H1 (cell line): ENCODE data around the gene RABEP2. TPM values are rescaled to one million over a fixed set of nuclear protein-coding genes. Genes with fewer than 3 reads are reported as not detected.

ENCODE experiments used
- CTCF ChIA-PET: fragments of 300-600 bp; sonication (Branson Sonifier 250); formaldehyde crosslinking; loops from one replicate; lab custom pipeline; 2021; ENCODE audit not compliant: partially characterized antibody; lab: Charles Lee
- POLR2A ChIA-PET: fragments of 300-600 bp; sonication (Branson Sonifier 250); formaldehyde crosslinking; loops from one replicate; lab custom pipeline; 2021; ENCODE audit warnings: inconsistent platforms; ENCODE audit not compliant: partially characterized antibody; lab: Charles Lee
- DNase-seq, 2 experiments: peaks; one replicate each; pipeline versions ENCODE4 v3.0.0 to v3.0.0-alpha.2; 2010 to 2022; ENCODE audit warnings: low spot score in 2 of 2, low read depth in 1 of 2, mixed read lengths in 1 of 2
- FAIRE-seq: peaks from 2 replicates; lab custom pipeline; 2011; peaks lifted over from hg19 to GRCh38; lab: Jason Lieb, UNC
- H2AFZ ChIP-seq: 2 replicates; pipeline ENCODE4 v1.8.1; 2012; ENCODE audit warnings: low read length, inconsistent platforms
- H2AK5ac ChIP-seq: 2 replicates; pipeline ENCODE4 v1.6.1; 2013; ENCODE audit warnings: low read depth, low read length
- H2BK120ac ChIP-seq: replicated peaks from 2 replicates; pipeline ENCODE3; 2013; ENCODE audit warnings: low read depth, low read length, inconsistent platforms
- H2BK12ac ChIP-seq: 2 replicates; pipeline ENCODE4 v1.6.1; 2013; ENCODE audit warnings: low read depth, low read length
- H2BK15ac ChIP-seq: 2 replicates; pipeline ENCODE4 v1.6.1; 2013; ENCODE audit warnings: low read length
- H2BK20ac ChIP-seq: 2 replicates; pipeline ENCODE4 v1.6.1; 2013; ENCODE audit warnings: low read length
- H2BK5ac ChIP-seq: 2 replicates; pipeline ENCODE4 v1.6.1; 2013; ENCODE audit warnings: low read depth, low read length
- H3K14ac ChIP-seq: 2 replicates; pipeline ENCODE4 v1.6.1; 2013; ENCODE audit warnings: inconsistent platforms; ENCODE audit not compliant: insufficient read length
- H3K18ac ChIP-seq: 2 replicates; pipeline ENCODE4 v1.6.1; 2013; ENCODE audit warnings: low read length; ENCODE audit errors: extremely low read depth
- H3K23ac ChIP-seq: 2 replicates; pipeline ENCODE4 v1.6.1; 2013; ENCODE audit warnings: inconsistent platforms; ENCODE audit not compliant: insufficient read length
- H3K23me2 ChIP-seq: 2 replicates; pipeline ENCODE4 v1.6.1; 2013; ENCODE audit warnings: low read depth, low read length
- H3K27ac ChIP-seq: 2 replicates; pipeline ENCODE4 v1.6.1; 2011; ENCODE audit warnings: low read depth, low read length, inconsistent platforms
- H3K27me3 ChIP-seq, 4 experiments: replicated peaks in 1 of 4; 1 replicate in 1 of 4; 2 replicates in 3 of 4; pipeline versions ENCODE4 v1.6.1 to v1.8.1; 2011 to 2013; ENCODE audit warnings: low read length in 3 of 4, mild to moderate bottlenecking in 3 of 4, inconsistent platforms in 2 of 4, mixed read lengths in 2 of 4, moderate library complexity in 1 of 4; ENCODE audit not compliant: control insufficient read depth in 3 of 4, insufficient read depth in 3 of 4; ENCODE audit errors: extremely low read depth in 1 of 4
- H3K36me3 ChIP-seq, 4 experiments: 2 replicates each; pipeline versions ENCODE4 v1.6.1 to v1.8.1; 2011 to 2013; ENCODE audit warnings: mild to moderate bottlenecking in 4 of 4, low read length in 3 of 4, moderate library complexity in 2 of 4, control low read depth in 1 of 4, inconsistent platforms in 1 of 4; ENCODE audit not compliant: insufficient read depth in 4 of 4, control insufficient read depth in 2 of 4
- H3K4ac ChIP-seq: replicated peaks from 2 replicates; pipeline ENCODE3; 2013; ENCODE audit warnings: low read length, low read depth, mixed read lengths, inconsistent platforms; ENCODE audit not compliant: insufficient read length
- H3K4me1 ChIP-seq, 4 experiments: replicated peaks in 1 of 4; 1 replicate in 1 of 4; 2 replicates in 3 of 4; pipeline versions ENCODE4 v1.6.1 to v1.8.1; 2011 to 2013; ENCODE audit warnings: low read length in 3 of 4, inconsistent platforms in 2 of 4, mixed read lengths in 1 of 4; ENCODE audit not compliant: insufficient read depth in 4 of 4, control insufficient read depth in 3 of 4
- H3K4me2 ChIP-seq, 2 experiments: 2 replicates each; pipeline versions ENCODE4 v1.6.1 to v1.8.1; 2011 to 2013; ENCODE audit warnings: low read depth in 2 of 2, low read length in 2 of 2, control low read depth in 1 of 2, inconsistent platforms in 1 of 2, mild to moderate bottlenecking in 1 of 2; ENCODE audit not compliant: insufficient read depth in 1 of 2
- H3K4me3 ChIP-seq, 4 experiments: fragments of 200-600, 300-600 bp in 1 of 4; sonication (generic), shearing (Covaris generic), sonication (Bioruptor Twin) in 1 of 4; 2 replicates each; pipeline versions ENCODE4 v1.5.1 to v1.8.1; 2011 to 2016; ENCODE audit warnings: low read length in 4 of 4, low read depth in 3 of 4, control low read depth in 2 of 4, inconsistent platforms in 2 of 4, mild to moderate bottlenecking in 2 of 4, mixed read lengths in 1 of 4, moderate library complexity in 1 of 4; ENCODE audit not compliant: insufficient read depth in 2 of 4; ENCODE audit errors: extremely low read depth in 1 of 4
- H3K56ac ChIP-seq: replicated peaks from 2 replicates; pipeline ENCODE3; 2013; ENCODE audit warnings: low read depth, mild to moderate bottlenecking, mixed read lengths, low read length, inconsistent platforms; ENCODE audit not compliant: insufficient read length
- H3K79me1 ChIP-seq: 2 replicates; pipeline ENCODE4 v1.6.1; 2013; ENCODE audit warnings: low read depth, low read length, control low read depth
- H3K79me2 ChIP-seq, 2 experiments: 2 replicates each; pipeline versions ENCODE4 v1.6.1 to v1.8.1; 2012 to 2013; ENCODE audit warnings: low read length in 2 of 2, mild to moderate bottlenecking in 2 of 2, inconsistent platforms in 1 of 2; ENCODE audit not compliant: insufficient read depth in 2 of 2, control insufficient read depth in 1 of 2
- H3K9ac ChIP-seq, 4 experiments: replicated peaks in 1 of 4; 1 replicate in 1 of 4; 2 replicates in 3 of 4; pipeline versions ENCODE4 v1.6.1 to v1.8.1; 2011 to 2013; ENCODE audit warnings: low read depth in 3 of 4, low read length in 3 of 4, control low read depth in 2 of 4, mild to moderate bottlenecking in 2 of 4, moderate library complexity in 2 of 4, inconsistent platforms in 1 of 4; ENCODE audit errors: extremely low read depth in 1 of 4
- H3K9me3 ChIP-seq, 2 experiments: 2 replicates each; pipeline versions ENCODE4 v1.6.1 to v1.8.1; 2012 to 2013; ENCODE audit warnings: mild to moderate bottlenecking in 2 of 2, moderate library complexity in 2 of 2, control low read depth in 1 of 2, inconsistent platforms in 1 of 2, low read depth in 1 of 2, low read length in 1 of 2, mixed read lengths in 1 of 2; ENCODE audit not compliant: insufficient read depth in 2 of 2
- H4K20me1 ChIP-seq, 2 experiments: replicated peaks in 1 of 2; 2 replicates each; pipeline versions ENCODE3 to v1.8.1; 2011 to 2013; ENCODE audit warnings: inconsistent platforms in 2 of 2, low read length in 2 of 2, mild to moderate bottlenecking in 1 of 2; ENCODE audit not compliant: insufficient read depth in 2 of 2, control insufficient read depth in 1 of 2
- H4K5ac ChIP-seq: 2 replicates; pipeline ENCODE4 v1.6.1; 2013; ENCODE audit warnings: low read length, low read depth, mixed read lengths, inconsistent platforms; ENCODE audit not compliant: insufficient read length
- H4K8ac ChIP-seq: 2 replicates; pipeline ENCODE4 v1.8.0; 2013; ENCODE audit warnings: mild to moderate bottlenecking, moderate library complexity, low read length, inconsistent platforms; ENCODE audit not compliant: insufficient read depth; ENCODE audit errors: extremely low read depth
- H4K91ac ChIP-seq: replicated peaks from 2 replicates; pipeline ENCODE3; 2013; ENCODE audit warnings: low read length, mixed read lengths, inconsistent platforms; ENCODE audit not compliant: insufficient read length
- ASH2L ChIP-seq: fragments of 200-600, 300-600 bp; sonication (generic); IDR thresholded peaks from one replicate; pipeline ENCODE4 v1.7.1; 2017; ENCODE audit warnings: low read length
- GABPA ChIP-seq: IDR thresholded peaks from 2 replicates; pipeline ENCODE4 v1.6.1; 2011; ENCODE audit warnings: mild to moderate bottlenecking, low read length, moderate library complexity, borderline replicate concordance; ENCODE audit not compliant: insufficient read depth
- JUND ChIP-seq: IDR thresholded peaks from 2 replicates; pipeline ENCODE4 v1.6.1; 2011; ENCODE audit warnings: mild to moderate bottlenecking, improper control_type of control experiment, low read length
- KDM4A ChIP-seq: IDR thresholded peaks from one replicate; pipeline ENCODE4 v1.7.1; 2012; ENCODE audit warnings: low read depth, mild to moderate bottlenecking, moderate library complexity, low read length, inconsistent platforms; ENCODE audit not compliant: severe bottlenecking
- KDM5A ChIP-seq: fragments of 200-600 bp; IDR thresholded peaks from 2 replicates; pipeline ENCODE4 v1.7.1; 2012; ENCODE audit warnings: mild to moderate bottlenecking, low read length, inconsistent platforms, mixed read lengths
- NANOG ChIP-seq: IDR thresholded peaks from 2 replicates; pipeline ENCODE4 v1.6.1; 2011; ENCODE audit warnings: low read length, low read depth, mild to moderate bottlenecking, inconsistent platforms; ENCODE audit not compliant: insufficient read depth, poor library complexity, severe bottlenecking
- POU5F1 ChIP-seq: IDR thresholded peaks from 2 replicates; pipeline ENCODE4 v1.6.1; 2011; ENCODE audit warnings: low read depth, mild to moderate bottlenecking, low read length, moderate library complexity
- RAD21 ChIP-seq, 2 experiments: IDR thresholded peaks in 1 of 2; conservative IDR thresholded peaks in 1 of 2; 2 replicates each; pipeline ENCODE4 v1.6.1; 2011; ENCODE audit warnings: low read depth in 2 of 2, low read length in 2 of 2, improper control_type of control experiment in 1 of 2, inconsistent platforms in 1 of 2, mild to moderate bottlenecking in 1 of 2, moderate library complexity in 1 of 2
- SIN3A ChIP-seq, 2 experiments: IDR thresholded peaks in 1 of 2; conservative IDR thresholded peaks in 1 of 2; 2 replicates each; pipeline ENCODE4 v1.6.1; 2011 to 2012; ENCODE audit warnings: low read length in 2 of 2, improper control_type of control experiment in 1 of 2, low read depth in 1 of 2, mild to moderate bottlenecking in 1 of 2
- SP2 ChIP-seq: IDR thresholded peaks from 2 replicates; pipeline ENCODE4 v1.6.1; 2012; ENCODE audit warnings: mild to moderate bottlenecking, low read length, inconsistent platforms
- SP4 ChIP-seq: IDR thresholded peaks from 2 replicates; pipeline ENCODE4 v1.6.1; 2012; ENCODE audit warnings: low read length, inconsistent platforms
- TBP ChIP-seq: IDR thresholded peaks from 2 replicates; pipeline ENCODE4 v1.6.1; 2011; ENCODE audit warnings: low read depth, low read length, improper control_type of control experiment
- TCF12 ChIP-seq: IDR thresholded peaks from 2 replicates; pipeline ENCODE4 v1.6.1; 2011; ENCODE audit warnings: low read depth, mild to moderate bottlenecking, low read length
- TEAD4 ChIP-seq: IDR thresholded peaks from 2 replicates; pipeline ENCODE4 v1.6.1; 2012; ENCODE audit warnings: low read depth, low read length, inconsistent platforms, mixed read lengths
- WGBS, 2 experiments: shearing (Covaris generic) in 1 of 2; methylation state at CpG; one replicate each; pipeline versions ENCODE4 v1.1.6 to v1.1.7; 2013 to 2015; ENCODE audit warnings: low lambda C conversion rate in 2 of 2, mixed read lengths in 2 of 2, inconsistent platforms in 1 of 2, low coverage in 1 of 2, missing lambda C conversion rate in 1 of 2; ENCODE audit not compliant: insufficient replicate concordance in 2 of 2, insufficient coverage in 1 of 2, insufficient read length in 1 of 2; ENCODE audit errors: extremely low coverage in 1 of 2, missing lambda C conversion rate in 1 of 2; 5-methylcytosine and 5-hydroxymethylcytosine counted together
- polyA plus RNA-seq, 7 experiments: library from polyadenylated mRNA; depleted of rRNA in 3 of 7; stranded (reverse) in 5 of 7; unstranded in 2 of 7; fragments of >200 nt in 5 of 7; fragments of 200-250 nt in 2 of 7; gene quantifications; 1 replicate in 5 of 7; 2 replicates in 1 of 7; 4 replicates in 1 of 7; pipeline versions ENCODE4 v1.2.1 to v1.2.3, GENCODE V29; 2011 to 2013; ENCODE audit warnings: missing spikeins in 2 of 7, mixed read lengths in 2 of 7
- total RNA-seq: library from RNA; stranded (reverse); fragmentation: NEBNext Ultra II Directional; extraction: Animal tissue kit (Norgen Biotek cat#: 25700); gene quantifications from 2 replicates; pipeline ENCODE4 v1.2.1, GENCODE V29; 2021

Gene RABEP2
- total and polyA plus RNA-seq, 2 of the 8 experiments (the other 6 are each of a cell fraction or from before 2014, with no cell fraction given) = 10.4 to 14.9 TPM

DNA sequence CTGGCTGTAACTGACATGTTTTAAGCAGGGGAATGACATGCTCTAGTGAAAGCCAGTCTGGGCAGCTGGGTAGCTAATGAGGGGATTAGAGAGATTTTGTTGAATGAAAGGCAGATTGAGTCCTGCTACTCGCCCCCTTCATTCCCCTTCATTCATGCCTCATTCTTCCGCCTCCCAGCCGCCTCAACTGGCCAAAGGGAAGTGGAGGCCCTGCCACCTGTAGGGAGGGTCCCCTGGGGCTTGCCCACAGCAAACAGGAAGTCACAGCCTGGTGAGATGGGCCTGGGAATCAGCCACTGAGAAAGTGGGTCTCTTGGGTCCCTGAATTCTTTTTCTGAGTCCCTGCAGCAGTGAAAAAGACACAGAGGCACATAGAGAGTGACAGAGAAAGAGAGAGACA lies 5.6 kb upstream of the RABEP2 start:
- no peak overlapping the region for H3K4me2 ChIP-seq
- ChIA-PET POLR2A (interaction anchor here (1.4 to 1.7 kb wide), 2 partner anchors 13 to 108 kb away, joined by 3 to 4 read pairs; partner anchors contain the start of gene ATXN2L), CTCF (interaction anchor here (3.6 kb wide), 1 partner anchor 13 kb away, joined by 32 read pairs; no protein-coding TSS in a partner anchor)
- no peaks in the 10 kb centered on the region for H3K79me1 ChIP-seq
- no peak overlapping the region for H3K23ac ChIP-seq
- H3K56ac ChIP-seq = no peak overlapping the region
- H3K23me2 ChIP-seq = peaks cover 2% of the 10 kb centered on the region
- H3K9ac ChIP-seq = no peak overlapping the region
- no peaks in the 10 kb centered on the region for H4K20me1 ChIP-seq
- FAIRE-seq = no peak
- H3K27ac ChIP-seq = no peak overlapping the region
- H2AK5ac ChIP-seq = no peak overlapping the region
- 70% methylated on average over 3 of the region's 3 CpGs; no CpG with 5 or more reads in 1 of the 2 experiments for WGBS, 2 experiments
- no peak overlapping the region for H3K4me3 ChIP-seq
- no peak overlapping the region for H4K91ac ChIP-seq
- H4K8ac ChIP-seq = no peak overlapping the region
- H2BK5ac ChIP-seq = no peak overlapping the region
- H3K14ac ChIP-seq = no peak overlapping the region
- no peaks in the 10 kb centered on the region for H3K9me3 ChIP-seq
- DNase-seq = no peak
- no peaks in the 10 kb centered on the region for H3K4me1 ChIP-seq
- no peaks in the 10 kb centered on the region for H3K36me3 ChIP-seq
- H2BK15ac ChIP-seq = no peak overlapping the region
- H3K79me2 ChIP-seq = no peaks in the 10 kb centered on the region
- no peaks in the 10 kb centered on the region for H3K27me3 ChIP-seq
- H2AFZ ChIP-seq = no peak overlapping the region
- H2BK12ac ChIP-seq = no peak overlapping the region
- no peak overlapping the region for H2BK20ac ChIP-seq
- no peak overlapping the region for H4K5ac ChIP-seq
- H3K18ac ChIP-seq = no peak overlapping the region
- H2BK120ac ChIP-seq = no peak overlapping the region
- no peak overlapping the region for H3K4ac ChIP-seq
- TF ChIP-seq POU5F1 = no peak
- TF ChIP-seq GABPA = no peak
- no peak for TF ChIP-seq ASH2L
- TF ChIP-seq TCF12 = no peak
- no peak for TF ChIP-seq TEAD4
- TF ChIP-seq JUND = no peak
- TF ChIP-seq SP2 = no peak
- no peak for TF ChIP-seq RAD21 (IDR thresholded peaks at IDR 0.05 in 1 of 2, conservative IDR thresholded peaks at IDR 0.05 in 1 of 2; ENCODE audit: low read depth in 2 of 2, low read length in 2 of 2)
- TF ChIP-seq SP4 = no peak
- TF ChIP-seq NANOG = no peak
- TF ChIP-seq TBP = no peak
- no peak for TF ChIP-seq KDM4A
- TF ChIP-seq SIN3A (conservative IDR thresholded peaks at IDR 0.05 in 1 of 2, IDR thresholded peaks at IDR 0.05 in 1 of 2; ENCODE audit: low read depth in 1 of 2, low read length in 2 of 2) = no peak
- TF ChIP-seq KDM5A = no peak
